Fibroblast of skin of back (primary cell): ENCODE data around the gene CALCR. TPM values are rescaled to one million over a fixed set of nuclear protein-coding genes. Genes with fewer than 3 reads are reported as not detected.
A peak's percentile ranks its signal among the peaks of the same experiment; 100 is the strongest.
"Not testable (repeated sequence)": the region's sequence is repeated elsewhere in the genome, so short reads cannot be mapped to it uniquely, and the experiment has no call there.

Experiments used
- DNase-seq: peaks from one replicate; pipeline ENCODE4 v3.0.0-alpha.2; 2013
- polyA plus RNA-seq, 2 experiments: library from polyadenylated mRNA; unstranded; fragments of 120-200 nt; gene quantifications; one replicate each; pipeline ENCODE4 v1.2.1, GENCODE V29; 2013; ENCODE audit not compliant: insufficient read length in 2 of 2

The CALCR gene
- not detected for polyA plus RNA-seq (2013, experiment 1 of 2; ENCODE audit: insufficient read length)
- polyA plus RNA-seq (2013, experiment 2 of 2; ENCODE audit: insufficient read length): not detected

DNA sequence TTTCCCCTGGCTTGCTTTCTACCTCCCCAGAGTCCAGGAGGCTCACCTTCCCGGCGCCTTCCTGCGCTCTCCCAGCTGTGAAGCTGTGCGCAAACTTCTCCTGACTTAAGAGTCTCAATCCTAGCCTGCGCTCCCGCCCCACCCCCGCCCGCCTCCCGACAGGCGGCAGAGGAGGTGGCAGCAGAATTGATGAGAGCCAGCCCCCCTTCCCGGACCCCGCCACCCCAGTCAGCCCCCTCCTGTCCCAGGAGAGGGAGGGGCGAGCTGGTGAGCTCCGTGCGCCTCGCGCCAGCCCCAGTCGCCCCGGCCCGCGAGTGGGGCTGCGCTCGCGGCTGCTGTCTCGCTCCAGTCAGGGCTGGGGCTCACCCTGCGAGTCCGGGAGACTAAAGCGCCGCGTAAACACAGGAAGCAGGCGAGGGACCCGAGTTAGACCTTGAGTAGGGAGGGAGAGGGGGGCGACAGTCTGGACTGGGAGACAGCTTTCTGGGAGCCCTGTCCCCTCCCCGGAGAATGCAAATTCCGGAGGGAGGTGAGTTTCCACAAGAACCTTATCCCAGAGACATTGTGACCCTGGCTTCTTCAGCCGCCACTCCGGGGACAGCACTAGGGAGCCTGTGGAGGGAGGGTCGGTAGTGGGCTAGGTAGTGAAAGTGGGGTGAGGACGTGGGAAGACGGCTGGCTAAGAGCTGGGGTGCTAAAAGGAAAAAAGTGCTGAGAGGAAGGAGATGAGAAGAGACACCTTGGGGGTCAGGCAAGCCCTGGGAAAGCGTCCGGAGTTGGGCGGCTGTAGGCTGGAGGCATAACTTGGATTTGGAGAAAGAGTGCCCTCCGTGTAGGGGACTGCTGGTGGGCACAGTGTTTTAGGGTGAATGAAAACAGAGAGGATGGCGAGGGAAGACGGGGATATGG lies at the start of gene CALCR:
TSS of gene CALCR (minus strand) at position 79 of the 909 bp plus-strand sequence. CDS start 87,743 bp downstream, outside the sequence.
- DNase-seq: no peak

DNA sequence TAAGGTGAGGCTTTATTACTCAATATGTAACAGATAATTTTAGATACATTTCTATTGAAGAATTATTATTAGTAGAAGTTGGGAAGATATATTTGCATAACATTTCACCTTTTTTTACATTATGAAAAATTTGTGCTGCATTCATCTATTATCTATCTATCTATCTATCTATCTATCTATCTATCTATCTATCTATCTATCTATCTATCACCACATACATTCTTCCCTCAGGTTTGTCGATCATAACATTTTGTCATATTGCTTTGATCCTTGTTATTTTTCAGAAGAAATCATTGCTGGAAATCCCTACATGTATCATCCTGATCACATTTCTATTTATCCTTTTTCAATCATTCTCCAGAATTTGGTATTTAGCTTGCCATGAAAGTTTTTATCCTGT lies 49.3 kb upstream of the CALCR start:
- no peak for DNase-seq

DNA sequence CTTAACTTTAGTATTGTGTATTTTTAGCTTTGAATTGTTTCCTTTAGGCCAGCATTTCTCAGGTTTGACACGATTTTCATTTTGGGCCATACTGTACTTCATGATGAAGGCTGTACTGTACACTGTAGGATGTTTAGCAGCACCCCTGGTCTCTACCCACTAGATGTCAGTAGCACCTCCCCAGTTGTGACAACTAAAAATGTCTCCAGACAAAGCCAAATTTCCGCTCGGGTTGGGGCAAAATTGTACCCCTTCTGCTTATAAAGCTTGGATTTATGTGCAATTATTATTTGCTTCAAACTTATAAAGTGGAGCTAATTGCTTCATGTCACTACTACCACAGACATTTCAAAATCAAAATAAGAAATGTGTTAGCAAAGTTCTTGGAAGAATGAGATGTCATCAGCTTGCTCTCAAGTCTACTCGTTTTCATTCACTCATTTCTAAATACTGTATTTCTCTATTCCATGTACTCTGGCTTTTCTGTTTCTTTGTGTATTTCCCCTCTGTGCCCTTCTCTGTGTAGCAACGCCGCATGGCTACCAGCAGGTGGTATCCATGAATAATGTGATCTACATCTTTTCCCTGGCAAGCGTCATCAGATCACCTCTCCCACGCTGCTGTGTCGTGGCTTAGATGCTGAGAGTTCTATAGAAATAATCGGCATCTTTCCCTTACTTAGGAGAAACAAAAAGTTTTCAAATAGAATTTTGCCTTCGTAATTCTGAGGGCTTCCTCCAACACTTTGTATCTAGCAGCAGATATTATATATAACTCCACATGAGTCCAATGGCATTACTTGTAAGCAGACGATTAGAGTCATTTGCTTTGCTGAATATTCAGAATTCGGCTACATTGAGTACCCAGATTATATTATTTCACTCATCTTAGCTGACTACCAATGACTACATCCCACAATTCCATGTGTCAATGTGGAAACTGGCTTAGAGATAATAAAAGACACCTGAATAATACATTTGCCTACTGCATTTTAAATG lies 47.8 kb upstream of the CALCR start:
- peak; percentile 28 for DNase-seq

DNA sequence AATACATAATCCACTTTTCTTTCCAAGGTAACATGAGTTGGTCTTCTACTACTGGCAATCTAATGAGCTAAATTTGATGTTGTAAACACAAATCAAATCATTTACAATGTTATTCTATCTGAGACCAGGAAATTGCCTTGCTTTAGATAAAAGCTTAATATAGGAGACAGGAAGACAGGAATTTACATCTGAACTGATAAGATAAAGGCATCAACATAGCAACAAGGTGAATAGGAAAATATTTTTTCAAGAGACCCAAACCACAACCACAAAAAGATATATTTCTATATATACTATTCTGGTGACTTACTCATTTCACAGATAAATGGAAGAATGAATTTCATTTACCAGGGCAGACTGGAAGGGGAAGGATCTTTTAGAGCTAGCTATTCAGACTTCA lies 46.3 kb upstream of the CALCR start:
- no peak for DNase-seq

DNA sequence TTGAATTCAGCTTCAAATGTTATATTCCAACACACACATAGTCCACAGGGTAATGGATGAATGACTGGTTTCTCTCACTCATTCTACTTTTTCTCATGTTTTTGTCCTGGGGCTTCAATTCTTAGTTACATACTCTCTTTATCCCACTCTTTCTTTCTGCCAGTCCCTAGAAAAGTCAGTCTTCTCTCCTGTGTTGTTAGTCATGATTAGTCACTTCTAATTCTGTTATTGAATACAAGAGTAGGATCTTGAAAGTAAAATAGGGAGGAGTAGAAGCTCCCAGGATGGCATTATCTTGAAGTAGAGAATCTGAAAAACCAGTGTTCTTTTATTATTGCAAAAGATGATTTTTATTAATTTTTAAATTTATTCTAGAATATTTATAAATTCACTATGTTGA lies 45.5 kb upstream of the CALCR start:
- no peak for DNase-seq

DNA sequence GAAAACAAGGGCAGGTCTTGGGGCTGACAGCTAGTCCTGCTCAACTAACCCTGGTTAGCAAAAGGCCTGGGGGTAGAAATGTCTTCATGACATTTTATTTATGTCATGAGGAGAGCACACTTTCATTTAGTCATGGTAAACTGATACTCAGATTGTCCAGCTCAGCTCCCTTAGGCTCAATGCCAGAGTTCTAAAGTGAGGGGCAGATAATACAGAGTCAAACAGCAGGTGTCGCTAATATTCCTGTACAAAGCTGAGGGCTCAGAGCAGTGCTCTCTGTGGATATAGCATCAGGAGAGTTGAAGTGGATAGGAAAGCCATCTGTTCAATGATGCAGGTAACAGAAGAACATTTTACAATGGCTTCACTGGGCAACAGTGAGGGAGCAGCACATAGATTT lies 26.8 kb upstream of the CALCR start:
- DNase-seq: no peak

DNA sequence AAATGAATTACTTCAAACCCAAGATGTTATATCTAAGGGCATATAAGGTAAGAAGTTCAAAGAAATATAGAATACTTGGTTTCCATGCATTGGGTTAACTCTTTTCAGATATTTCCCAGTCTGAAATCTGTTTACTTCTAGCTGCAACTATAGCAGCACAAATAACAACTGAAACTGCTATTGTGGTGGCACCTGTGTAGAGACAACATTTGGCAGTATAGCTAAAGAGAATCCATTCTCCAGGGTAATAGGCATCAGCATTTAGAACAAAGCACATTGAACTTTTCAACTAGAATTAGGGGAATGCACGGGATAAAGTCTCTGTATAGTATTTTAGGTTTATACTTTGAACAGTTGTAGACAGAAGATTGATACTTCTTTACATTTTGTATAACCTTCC lies 19.7 kb upstream of the CALCR start:
- no peak for DNase-seq

DNA sequence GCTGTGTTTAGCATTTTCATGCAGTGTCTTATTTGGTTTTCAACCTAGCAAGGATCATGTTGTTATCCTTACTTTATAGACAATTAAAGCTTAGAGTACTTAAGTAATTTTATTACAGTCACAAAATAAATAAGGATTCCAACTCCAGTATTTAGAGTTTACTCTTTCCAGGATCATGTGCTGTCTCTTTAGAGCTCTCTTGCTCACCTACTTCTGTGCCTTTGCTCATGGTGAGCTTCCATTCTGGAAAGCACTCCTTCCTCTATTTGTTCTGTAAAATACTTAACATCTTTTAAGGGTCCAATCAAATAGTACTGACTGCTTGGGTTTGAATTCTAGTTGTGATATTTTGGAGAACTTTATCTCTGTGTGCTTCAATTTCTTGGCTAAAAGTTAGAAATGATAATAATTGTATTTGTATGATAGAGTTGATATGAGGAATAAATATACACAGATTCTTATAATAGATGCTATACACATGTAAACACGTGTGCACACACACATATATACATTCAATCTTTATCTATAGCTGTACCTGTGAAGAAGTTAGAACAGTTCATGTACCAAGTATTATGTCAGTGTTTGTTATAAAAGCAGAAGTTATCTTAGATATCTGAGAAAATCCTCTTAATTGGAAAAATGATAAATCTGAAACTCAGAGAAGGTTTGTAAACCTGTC lies 18.2 kb upstream of the CALCR start:
- no peak for DNase-seq

DNA sequence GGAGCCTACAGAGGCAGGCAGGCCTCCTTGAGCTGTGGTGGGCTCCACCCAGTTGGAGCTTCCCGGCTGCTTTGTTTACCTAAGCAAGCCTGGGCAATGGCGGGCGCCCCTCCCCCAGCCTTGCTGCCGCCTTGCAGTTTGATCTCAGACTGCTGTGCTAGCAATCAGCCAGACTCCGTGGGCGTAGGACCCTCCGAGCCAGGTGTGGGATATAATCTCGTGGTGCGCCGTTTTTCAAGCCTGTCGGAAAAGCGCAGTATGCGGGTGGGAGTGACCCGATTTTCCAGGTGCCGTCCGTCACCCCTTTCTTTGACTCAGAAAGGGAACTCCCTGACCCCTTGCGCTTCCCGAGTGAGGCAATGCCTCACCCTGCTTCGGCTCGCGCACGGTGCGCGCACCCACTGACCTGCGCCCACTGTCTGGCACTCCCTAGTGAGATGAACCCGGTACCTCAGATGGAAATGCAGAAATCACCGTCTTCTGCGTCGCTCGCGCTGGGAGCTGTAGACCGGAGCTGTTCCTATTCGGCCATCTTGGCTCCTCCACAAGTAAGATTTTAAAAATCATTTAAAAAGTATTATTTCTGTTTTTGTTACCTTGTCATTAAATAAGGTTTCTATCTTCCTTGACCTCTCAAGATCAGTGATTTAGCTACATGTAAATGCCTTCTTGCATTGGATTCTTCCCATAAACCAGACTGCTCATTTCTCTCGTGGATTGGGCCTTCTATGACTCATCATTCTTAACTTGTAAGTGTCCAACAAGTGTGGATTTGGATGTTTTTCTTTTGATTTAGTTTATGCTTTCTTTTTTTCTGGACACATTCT lies 16.9 kb upstream of the CALCR start:
- not testable (repeated sequence) for DNase-seq

DNA sequence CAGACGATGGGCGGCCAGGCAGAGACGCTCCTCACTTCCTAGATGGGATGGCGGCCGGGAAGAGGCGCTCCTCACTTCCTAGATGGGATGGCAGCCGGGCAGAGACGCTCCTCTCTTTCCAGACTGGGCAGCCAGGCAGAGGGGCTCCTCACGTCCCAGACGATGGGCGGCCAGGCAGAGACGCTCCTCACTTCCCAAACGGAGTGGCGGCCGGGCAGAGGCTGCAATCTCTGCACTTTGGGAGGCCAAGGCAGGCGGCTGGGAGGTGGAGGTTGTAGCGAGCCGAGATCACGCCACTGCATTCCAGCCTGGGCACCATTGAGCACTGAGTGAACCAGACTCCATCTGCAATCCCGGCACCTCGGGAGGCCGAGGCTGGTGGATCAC lies 11.9 kb upstream of the CALCR start:
- DNase-seq: not testable (repeated sequence)

DNA sequence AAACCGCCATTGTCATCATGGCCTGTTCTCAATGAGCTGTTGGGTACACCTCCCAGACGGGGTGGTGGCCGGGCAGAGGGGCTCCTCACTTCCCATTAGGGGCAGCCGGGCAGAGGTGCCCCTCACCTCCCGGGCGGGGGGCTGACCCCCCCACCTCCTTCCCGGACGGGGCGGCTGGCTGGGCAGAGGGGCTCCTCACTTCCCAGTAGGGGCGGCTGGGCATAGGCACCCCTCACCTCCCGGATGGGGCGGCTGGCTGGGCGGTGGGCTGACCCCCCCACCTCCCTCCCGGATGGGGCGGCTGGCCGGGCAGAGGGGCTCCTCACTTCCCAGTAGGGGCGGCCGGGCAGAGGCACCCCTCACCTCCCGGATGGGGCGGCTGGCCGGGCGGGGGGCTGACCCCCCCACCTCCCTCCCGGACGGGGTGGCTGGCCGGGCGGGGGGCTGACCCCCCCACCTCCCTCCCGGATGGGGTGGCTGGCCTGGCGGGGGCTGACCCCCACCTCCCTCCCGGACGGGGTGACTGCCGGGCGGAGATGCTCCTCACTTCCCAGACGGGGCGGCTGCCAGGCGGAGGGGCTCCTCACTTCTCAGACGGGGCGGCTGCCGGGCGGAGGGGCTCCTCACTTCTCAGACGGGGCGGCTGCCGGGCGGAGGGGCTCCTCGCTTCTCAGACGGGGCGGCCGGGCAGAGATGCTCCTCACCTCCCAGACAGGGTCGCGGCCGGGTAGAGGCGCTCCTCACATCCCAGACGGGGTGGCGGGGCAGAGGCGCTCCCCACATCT lies 11.4 kb upstream of the CALCR start:
- not testable (repeated sequence) for DNase-seq

DNA sequence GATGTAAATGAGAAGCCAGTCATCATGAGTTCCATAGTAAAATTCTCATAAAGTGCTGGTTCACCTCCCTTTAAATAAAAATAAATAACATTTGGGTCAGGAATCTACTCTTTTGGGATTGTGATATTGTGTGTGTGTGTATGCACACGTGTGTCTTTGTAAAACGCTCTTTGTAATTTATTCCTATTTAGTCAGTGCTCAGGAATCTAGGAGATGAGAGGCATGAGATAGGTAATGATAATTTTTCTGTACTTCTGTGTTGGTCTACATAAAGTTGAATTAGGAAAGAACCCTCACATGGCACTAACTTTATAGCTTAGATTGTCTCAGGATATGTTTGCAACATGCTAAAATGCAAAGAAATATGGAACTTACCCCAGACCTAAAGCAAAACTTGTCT lies 4.9 kb upstream of the CALCR start:
- DNase-seq: no peak

DNA sequence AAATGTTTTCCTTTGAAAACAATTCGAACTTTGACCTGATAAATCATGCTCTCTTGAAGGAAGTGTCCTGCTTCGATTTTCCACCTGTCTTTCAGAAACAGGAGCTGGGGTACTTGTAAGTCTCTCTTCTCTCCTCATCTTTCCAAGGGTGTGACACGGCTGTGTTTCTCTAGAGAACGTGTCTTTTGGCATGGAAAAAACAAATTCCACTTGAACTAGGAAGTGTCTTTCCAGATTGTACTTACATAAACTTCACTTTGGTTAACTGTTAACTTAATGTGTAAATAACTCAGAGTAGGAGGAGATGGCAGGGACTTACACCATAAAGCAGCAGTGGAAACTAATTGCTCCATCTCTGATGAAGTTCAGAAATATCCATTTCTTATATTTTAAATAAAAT lies 4.2 kb upstream of the CALCR start:
- DNase-seq: no peak

DNA sequence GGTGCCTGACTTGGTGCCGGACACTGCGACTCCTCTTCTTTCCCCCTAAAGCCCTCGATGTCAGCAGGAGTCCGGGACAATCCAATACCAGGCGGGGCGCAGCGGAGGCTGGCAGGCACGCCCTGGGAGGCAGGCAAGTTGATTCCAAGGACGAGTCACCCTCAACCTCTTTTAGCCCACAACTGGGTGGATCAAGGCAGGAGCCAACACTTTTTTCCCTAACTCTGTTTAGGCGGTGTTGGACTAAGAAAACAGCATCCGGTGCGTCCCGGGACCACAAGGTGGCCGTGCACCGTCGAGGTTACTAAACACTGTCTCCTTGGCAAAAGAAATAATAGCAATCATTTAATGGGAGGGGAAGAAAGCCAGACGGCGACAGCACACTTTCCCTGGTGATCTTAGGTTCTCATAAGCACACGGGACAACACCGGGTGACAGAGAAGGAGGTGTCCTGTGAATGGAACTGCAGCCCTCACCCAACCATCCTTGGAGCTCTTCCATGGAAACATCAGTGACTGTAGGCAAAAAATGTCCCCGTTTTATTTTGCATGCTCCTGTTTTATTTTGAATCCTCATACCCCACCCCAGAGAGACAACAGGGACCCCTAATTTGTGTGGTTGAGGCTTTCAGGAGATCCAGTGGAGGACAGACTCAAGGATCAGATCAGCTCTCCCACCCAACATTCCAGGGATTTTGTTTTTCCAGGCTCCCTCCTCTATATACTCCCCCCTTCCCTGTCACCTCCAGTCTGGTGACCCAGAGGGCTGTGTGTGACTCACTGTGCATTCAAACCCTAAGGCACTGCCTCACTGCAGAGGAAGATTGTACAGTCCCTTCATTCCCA lies 1.3 kb upstream of the CALCR start:
- peak; percentile 23 for DNase-seq

DNA sequence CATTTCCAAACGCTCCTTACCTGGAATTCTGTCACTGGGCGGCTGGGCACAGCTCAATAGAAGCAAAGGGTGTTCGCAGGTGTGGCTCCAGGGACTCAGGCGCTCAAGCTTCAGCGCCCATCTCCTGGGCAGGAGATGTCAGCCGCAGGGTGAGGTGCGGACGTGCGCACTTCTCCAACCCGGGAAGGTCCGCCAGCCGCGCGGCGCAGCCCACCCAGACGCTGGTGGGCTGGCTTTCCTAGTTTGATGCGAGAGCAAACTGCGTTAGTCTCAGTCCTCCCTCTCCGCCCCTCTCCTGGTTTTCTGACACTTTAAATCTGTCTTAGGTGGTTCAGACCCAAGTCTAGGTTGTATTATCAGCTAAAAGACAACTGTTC lies 267 bp downstream of the CALCR start:
- no peak for DNase-seq

DNA sequence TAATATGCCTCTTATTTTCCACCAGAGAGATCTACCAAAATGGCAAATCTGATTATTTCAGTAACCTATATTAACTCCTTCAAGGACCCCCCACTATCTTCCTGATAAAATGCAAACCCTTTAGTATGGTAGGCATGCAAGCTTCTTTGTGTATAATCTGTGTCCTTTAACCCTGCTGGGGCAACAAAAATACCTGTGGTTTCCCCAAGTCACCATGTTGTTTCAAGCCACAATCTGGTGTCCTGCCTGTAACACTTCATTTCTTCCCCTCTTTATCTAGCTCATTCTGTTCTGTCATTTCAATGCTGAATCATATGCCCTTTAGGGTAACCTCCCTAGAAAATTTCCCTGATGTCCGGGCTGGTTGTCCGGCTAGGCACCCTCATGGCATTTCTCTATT lies 5.3 kb downstream of the CALCR start:
- no peak for DNase-seq

DNA sequence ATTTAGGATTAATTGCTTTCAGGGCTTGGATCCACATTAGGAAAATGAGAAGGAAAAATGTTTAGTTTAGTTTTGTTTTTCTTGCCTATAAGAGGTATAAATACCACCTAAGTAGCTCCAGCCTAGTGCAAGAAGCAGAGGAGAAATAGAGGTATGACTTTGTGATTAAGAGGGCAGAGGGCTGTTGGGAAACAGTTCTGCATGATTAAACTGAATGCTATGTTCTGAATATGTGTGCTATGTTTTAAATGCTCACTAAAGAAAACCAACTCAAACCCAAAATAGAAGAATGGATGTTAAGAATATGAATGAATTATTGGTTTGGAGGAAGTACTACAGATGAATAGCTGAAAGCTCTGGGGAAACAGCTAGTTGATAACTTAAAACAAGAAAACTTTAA lies 7.6 kb downstream of the CALCR start:
- DNase-seq: no peak

DNA sequence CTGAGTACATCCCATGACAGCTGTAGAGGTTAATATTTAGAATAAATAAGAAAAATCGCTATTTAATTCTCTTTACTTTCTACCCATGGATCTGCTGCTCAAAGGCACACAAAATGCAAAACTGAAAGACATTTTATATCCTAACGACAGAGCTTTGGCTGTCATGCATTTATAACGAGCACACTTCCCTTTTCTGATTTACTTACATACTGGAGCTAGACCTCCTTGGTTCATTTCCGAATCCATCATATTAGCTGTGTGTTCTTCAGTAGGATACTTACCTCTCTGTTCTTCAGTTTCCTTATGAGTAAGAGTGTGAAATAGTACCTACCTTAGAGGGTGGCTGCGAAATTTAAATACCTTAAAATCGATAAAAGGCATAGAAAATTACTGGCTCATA lies 10.9 kb downstream of the CALCR start:
- no peak for DNase-seq

DNA sequence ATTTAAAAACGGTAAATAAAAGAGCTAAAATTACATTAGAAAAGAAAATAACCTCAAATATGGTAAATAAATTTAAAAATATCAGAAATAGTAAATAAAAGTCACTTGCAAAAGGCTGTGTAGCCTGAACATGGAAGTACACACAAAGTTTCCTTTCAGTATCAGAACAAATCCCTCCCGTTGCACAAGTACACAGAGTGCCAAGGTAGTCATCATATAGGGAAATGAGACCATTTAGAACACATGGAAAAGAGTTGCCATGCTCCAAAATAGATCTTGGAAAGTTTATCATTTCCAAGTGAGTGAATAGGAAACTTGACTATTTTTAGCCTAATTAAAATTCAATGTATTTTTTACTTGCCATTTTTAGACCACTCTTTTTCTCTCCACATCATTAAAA lies 11.6 kb downstream of the CALCR start:
- DNase-seq: no peak

DNA sequence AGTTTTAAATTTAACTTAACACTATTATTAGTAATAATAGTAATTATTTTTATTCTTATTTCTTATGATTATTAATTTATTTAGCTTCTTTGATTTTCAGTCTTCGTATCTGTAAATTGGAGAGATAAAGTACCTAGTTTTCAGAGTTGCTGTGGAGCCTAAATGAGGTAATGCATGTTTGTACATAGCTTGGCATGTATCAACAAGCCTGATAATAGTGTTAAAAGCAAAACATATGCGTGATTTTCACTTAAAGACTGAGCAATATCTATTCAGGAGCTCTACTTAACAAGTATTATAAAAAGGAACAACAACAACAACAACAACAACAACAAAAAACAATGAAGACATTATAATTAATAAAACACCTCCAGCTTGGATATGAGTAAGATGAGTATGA lies 12.4 kb downstream of the CALCR start:
- DNase-seq: no peak
